Endothelial cell of umbilical vein (primary cell): ENCODE results near the gene GTF3C2. TPM values are rescaled to one million over a fixed set of nuclear protein-coding genes. Genes with fewer than 3 reads are reported as not detected.

Experiments
- BruUV-seq: library from RNA; stranded (reverse); fragments of 400-500 nt; replicated peaks from 2 replicates; lab custom pipeline; 2021; lab: Mats Ljungman, UMichigan
- CTCF ChIA-PET: fragments of 300-600, 350-600 bp; sonication (Branson Sonifier 250); formaldehyde crosslinking; loops from one replicate; lab custom pipeline; 2021; ENCODE audit warnings: antibody characterized with exemption, inconsistent platforms; lab: Charles Lee
- POLR2A ChIA-PET: fragments of 300-600, 350-600 bp; sonication (Branson Sonifier 250); formaldehyde crosslinking; loops from one replicate; lab custom pipeline; 2021; ENCODE audit warnings: antibody characterized with exemption, inconsistent platforms; lab: Charles Lee
- DNase-seq: peaks from one replicate; pipeline ENCODE4 v3.0.0-alpha.2; 2011; ENCODE audit warnings: low read depth, low spot score
- FAIRE-seq: peaks from 2 replicates; lab custom pipeline; 2011; peaks lifted over from hg19 to GRCh38; lab: Jason Lieb, UNC
- H2AFZ ChIP-seq: 2 replicates; pipeline ENCODE4 v1.6.0; 2012; ENCODE audit warnings: low read depth, low read length, control low read depth, inconsistent platforms
- H3K27ac ChIP-seq: 2 replicates; pipeline ENCODE4 v1.5.1; 2011; ENCODE audit warnings: low read depth, mild to moderate bottlenecking, control low read depth, low read length, moderate library complexity; ENCODE audit not compliant: insufficient read depth
- H3K27me3 ChIP-seq, 2 experiments: 2 replicates each; pipeline versions ENCODE4 v1.6.0 to v1.6.1; 2011; ENCODE audit warnings: low read length in 2 of 2, mixed read lengths in 1 of 2; ENCODE audit not compliant: control insufficient read depth in 2 of 2, insufficient read depth in 2 of 2
- H3K36me3 ChIP-seq, 2 experiments: 2 replicates in 1 of 2; 3 replicates in 1 of 2; pipeline ENCODE4 v1.5.1; 2011; ENCODE audit warnings: low read length in 2 of 2, mild to moderate bottlenecking in 1 of 2, moderate library complexity in 1 of 2; ENCODE audit not compliant: control insufficient read depth in 2 of 2, insufficient read depth in 2 of 2; ENCODE audit errors: extremely low read depth in 1 of 2
- H3K4me1 ChIP-seq: 3 replicates; pipeline ENCODE4 v1.5.1; 2011; ENCODE audit warnings: mild to moderate bottlenecking, low read length; ENCODE audit not compliant: control insufficient read depth, insufficient read depth; ENCODE audit errors: extremely low read depth
- H3K4me2 ChIP-seq: 2 replicates; pipeline ENCODE4 v1.6.1; 2011; ENCODE audit warnings: low read length, control low read depth, mixed read lengths; ENCODE audit not compliant: insufficient read depth
- H3K4me3 ChIP-seq, 3 experiments: fragments of 200-600 bp in 1 of 3; sonication (generic), shearing (Covaris generic) in 1 of 3; replicated peaks in 1 of 3; 2 replicates each; pipeline ENCODE4 v1.5.1; 2011 to 2016; ENCODE audit warnings: control low read depth in 3 of 3, low read length in 3 of 3, mild to moderate bottlenecking in 2 of 3, inconsistent platforms in 1 of 3, low read depth in 1 of 3, moderate library complexity in 1 of 3; ENCODE audit not compliant: insufficient read depth in 1 of 3
- H3K79me2 ChIP-seq: 2 replicates; pipeline ENCODE4 v1.6.0; 2012; ENCODE audit warnings: low read length, inconsistent platforms; ENCODE audit not compliant: control insufficient read depth, insufficient read depth
- H3K9ac ChIP-seq: replicated peaks from 2 replicates; pipeline ENCODE3; 2011; ENCODE audit warnings: low read length, control low read depth; ENCODE audit not compliant: insufficient read depth; ENCODE audit errors: extremely low read depth
- H3K9me1 ChIP-seq: replicated peaks from 3 replicates; pipeline ENCODE4 v1.6.0; 2011; ENCODE audit warnings: mild to moderate bottlenecking, low read length; ENCODE audit not compliant: control insufficient read depth, insufficient read depth; ENCODE audit errors: extremely low read depth
- H3K9me3 ChIP-seq: replicated peaks from 2 replicates; pipeline ENCODE4 v1.5.1; 2012; ENCODE audit warnings: low read length, inconsistent platforms; ENCODE audit not compliant: control insufficient read depth, insufficient read depth
- H4K20me1 ChIP-seq: replicated peaks from 2 replicates; pipeline ENCODE3; 2011; ENCODE audit warnings: mild to moderate bottlenecking, low read length; ENCODE audit not compliant: control insufficient read depth, insufficient read depth; ENCODE audit errors: extremely low read depth
- EZH2 ChIP-seq: IDR thresholded peaks from 2 replicates; pipeline ENCODE4 v1.6.1; 2012; ENCODE audit warnings: borderline replicate concordance, low read depth, mild to moderate bottlenecking, moderate library complexity, low read length, inconsistent platforms; ENCODE audit not compliant: severe bottlenecking
- FOS ChIP-seq: IDR thresholded peaks from 2 replicates; pipeline ENCODE4 v1.6.1; 2011; ENCODE audit warnings: mild to moderate bottlenecking, low read length, moderate library complexity, borderline replicate concordance; ENCODE audit not compliant: insufficient read depth
- GATA2 ChIP-seq: IDR thresholded peaks from 2 replicates; pipeline ENCODE4 v1.7.0; 2011; ENCODE audit warnings: low read depth, mild to moderate bottlenecking, moderate library complexity, mixed read lengths, low read length; ENCODE audit not compliant: insufficient read length, insufficient read depth
- JUN ChIP-seq: IDR thresholded peaks from 2 replicates; pipeline ENCODE4 v1.6.1; 2011; ENCODE audit warnings: borderline replicate concordance, low read depth; ENCODE audit not compliant: insufficient read length, insufficient read depth
- MYC ChIP-seq: IDR thresholded peaks from one replicate; pipeline ENCODE4 v1.6.1; 2011; ENCODE audit warnings: mild to moderate bottlenecking, low read depth, low read length
- POLR2A ChIP-seq: IDR thresholded peaks from 2 replicates; pipeline ENCODE4 v1.6.1; 2012; ENCODE audit warnings: low read depth, mild to moderate bottlenecking, control low read depth, low read length
- POLR2AphosphoS5 ChIP-seq: IDR thresholded peaks from 2 replicates; pipeline ENCODE4 v1.6.1; 2012; ENCODE audit warnings: low read depth, mild to moderate bottlenecking, control low read depth, low read length, moderate library complexity; ENCODE audit not compliant: insufficient read depth
- dilution Hi-C: fragments of 300-500 bp; cut with MboI; formaldehyde crosslinking; loops from one replicate; pipeline ENCODE4 v1.15.0; 2019; ENCODE audit warnings: low sequenced_read_pairs; ENCODE audit not compliant: extremely low pct_ligation_motif_present
- intact Hi-C: fragments of 100-400 bp; cut with micrococcal nuclease; formaldehyde crosslinking; loops from one replicate; pipeline ENCODE4 v1.10.0; 2022
- polyA plus RNA-seq, 4 experiments: library from polyadenylated mRNA; depleted of rRNA in 3 of 4; stranded (reverse) in 3 of 4; unstranded in 1 of 4; fragments of >200 nt; gene quantifications; 2 replicates each; pipeline versions ENCODE4 v1.2.1 to v1.2.3, GENCODE V29; 2011 to 2012; ENCODE audit warnings: missing spikeins in 1 of 4
- total RNA-seq: library from RNA; stranded (reverse); gene quantifications from 2 replicates; pipeline ENCODE4 v1.2.3, GENCODE V29; 2021
- TF ChIP-seq, protein P1 (sequence below), 2 donors: IDR thresholded peaks; 1 replicate in 1 of 2; 2 replicates in 1 of 2; pipeline ENCODE4 v1.5.1; 2011; ENCODE audit warnings: low read length in 2 of 2, mild to moderate bottlenecking in 2 of 2, moderate library complexity in 2 of 2, control low read depth in 1 of 2, inconsistent platforms in 1 of 2, low read depth in 1 of 2; ENCODE audit not compliant: insufficient read depth in 1 of 2; ENCODE audit errors: extremely low read depth in 1 of 2
- TF ChIP-seq, protein P2 (sequence below): IDR thresholded peaks from 2 replicates; pipeline ENCODE4 v1.6.1; 2011; ENCODE audit not compliant: insufficient read depth, insufficient read length

The GTF3C2 gene
- total and polyA plus RNA-seq, 2 donors (not counting 3 experiments of a cell fraction or from before 2014, with no cell fraction given) = 57.4 to 59.7 TPM

DNA sequence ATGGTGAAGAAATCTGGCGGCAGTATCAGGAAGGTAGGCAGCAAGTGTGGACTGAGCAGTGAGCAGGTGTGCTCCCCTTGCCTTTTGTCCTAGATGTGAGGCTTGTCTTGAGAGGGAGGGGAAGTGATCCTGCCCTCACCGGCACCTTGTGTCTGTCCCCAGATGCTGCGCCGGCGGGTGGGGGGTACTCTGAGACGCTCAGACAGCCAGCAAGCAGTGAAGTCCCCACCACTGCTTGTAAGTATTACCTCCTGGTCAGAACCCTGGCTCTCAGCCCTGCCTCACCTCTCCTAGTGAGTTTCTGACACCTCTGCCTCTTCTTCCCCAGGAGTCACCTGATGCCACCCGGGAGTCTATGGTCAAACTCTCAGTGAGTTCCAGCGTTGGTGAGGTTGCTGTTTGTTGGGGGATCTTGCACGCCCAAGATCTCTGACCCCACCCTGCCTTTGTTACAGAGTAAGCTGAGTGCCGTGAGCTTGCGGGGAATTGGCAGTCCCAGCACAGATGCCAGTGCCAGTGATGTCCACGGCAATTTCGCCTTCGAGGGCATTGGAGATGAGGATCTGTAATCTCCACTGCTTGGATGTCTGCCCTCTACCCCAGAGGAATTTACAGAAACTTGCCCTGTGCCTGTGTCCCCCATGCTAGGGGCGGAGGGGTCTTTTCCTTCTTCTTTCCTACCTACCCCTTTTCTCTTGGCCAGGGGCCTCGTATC lies 19.7 kb upstream of the GTF3C2 start:
- peaks cover 21 to 45% of the 10 kb centered on the region in 2 experiments for H3K36me3 ChIP-seq
- no peak overlapping the region for H2AFZ ChIP-seq
- ChIA-PET CTCF (no interaction called here), POLR2A (no interaction called here)
- H4K20me1 ChIP-seq = no peaks in the 10 kb centered on the region
- DNase-seq = no peak
- H3K4me1 ChIP-seq = peaks cover 22% of the 10 kb centered on the region
- dilution Hi-C loops (no loop called here), intact Hi-C loops (no loop called here)
- no peak overlapping the region for H3K4me2 ChIP-seq
- FAIRE-seq = no peak
- TSS peak; percentile 0 for BruUV-seq
- no peak overlapping the region for H3K4me3 ChIP-seq
- H3K79me2 ChIP-seq = peaks cover 34% of the 10 kb centered on the region
- H3K9me1 ChIP-seq = no peaks in the 10 kb centered on the region
- H3K27ac ChIP-seq = no peak overlapping the region
- no peaks in the 10 kb centered on the region for H3K9me3 ChIP-seq
- TF ChIP-seq EZH2 (no peak), POLR2A (peak; percentile 18)
- no peak overlapping the region for H3K9ac ChIP-seq
- no peaks in the 10 kb centered on the region for H3K27me3 ChIP-seq

DNA sequence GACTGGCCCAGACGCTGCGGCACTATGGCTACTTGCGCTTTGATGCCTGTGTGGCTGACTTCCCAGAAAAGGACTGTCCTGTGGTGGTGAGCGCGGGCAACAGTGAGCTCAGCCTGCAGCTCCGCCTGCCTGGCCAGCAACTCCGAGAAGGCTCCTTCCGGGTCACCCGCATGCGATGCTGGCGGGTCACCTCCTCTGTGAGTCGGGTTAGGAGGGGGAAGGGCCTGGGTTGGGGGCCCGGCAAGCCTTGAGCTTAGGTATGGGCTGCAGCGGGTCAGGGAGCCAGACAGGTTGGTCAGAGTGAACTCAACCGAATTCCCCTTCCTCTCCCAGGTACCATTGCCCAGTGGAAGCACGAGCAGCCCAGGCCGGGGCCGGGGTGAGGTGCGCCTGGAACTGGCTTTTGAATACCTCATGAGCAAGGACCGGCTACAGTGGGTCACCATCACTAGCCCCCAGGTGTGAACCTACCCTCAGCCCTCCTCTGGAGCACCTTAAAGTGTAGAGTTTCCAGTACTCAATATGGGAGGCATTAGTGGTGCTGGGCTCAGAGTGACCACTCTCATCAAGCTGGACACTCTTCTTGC lies 19.0 kb upstream of the GTF3C2 start:
- Histone ChIP-seq H3K4me1 (peaks cover 20% of the 10 kb centered on the region), H3K27ac (no peak overlapping the region), H2AFZ (no peak overlapping the region), H3K9ac (no peak overlapping the region), H4K20me1 (no peaks in the 10 kb centered on the region), H3K36me3 (peaks cover 21 to 45% of the 10 kb centered on the region in 2 experiments), H3K9me1 (no peaks in the 10 kb centered on the region), H3K79me2 (peaks cover 40% of the 10 kb centered on the region), H3K4me2 (no peak overlapping the region), H3K4me3 (no peak overlapping the region), H3K9me3 (no peaks in the 10 kb centered on the region), H3K27me3 (no peaks in the 10 kb centered on the region)
- BruUV-seq = no TSS peak
- CTCF ChIA-PET = no interaction called here
- POLR2A ChIA-PET = no interaction called here
- TF ChIP-seq POLR2A (no peak), POLR2AphosphoS5 (no peak), FOS (no peak), MYC (no peak), EZH2 (no peak), GATA2 (no peak), JUN (no peak)
- TF ChIP-seq, protein P1, sequence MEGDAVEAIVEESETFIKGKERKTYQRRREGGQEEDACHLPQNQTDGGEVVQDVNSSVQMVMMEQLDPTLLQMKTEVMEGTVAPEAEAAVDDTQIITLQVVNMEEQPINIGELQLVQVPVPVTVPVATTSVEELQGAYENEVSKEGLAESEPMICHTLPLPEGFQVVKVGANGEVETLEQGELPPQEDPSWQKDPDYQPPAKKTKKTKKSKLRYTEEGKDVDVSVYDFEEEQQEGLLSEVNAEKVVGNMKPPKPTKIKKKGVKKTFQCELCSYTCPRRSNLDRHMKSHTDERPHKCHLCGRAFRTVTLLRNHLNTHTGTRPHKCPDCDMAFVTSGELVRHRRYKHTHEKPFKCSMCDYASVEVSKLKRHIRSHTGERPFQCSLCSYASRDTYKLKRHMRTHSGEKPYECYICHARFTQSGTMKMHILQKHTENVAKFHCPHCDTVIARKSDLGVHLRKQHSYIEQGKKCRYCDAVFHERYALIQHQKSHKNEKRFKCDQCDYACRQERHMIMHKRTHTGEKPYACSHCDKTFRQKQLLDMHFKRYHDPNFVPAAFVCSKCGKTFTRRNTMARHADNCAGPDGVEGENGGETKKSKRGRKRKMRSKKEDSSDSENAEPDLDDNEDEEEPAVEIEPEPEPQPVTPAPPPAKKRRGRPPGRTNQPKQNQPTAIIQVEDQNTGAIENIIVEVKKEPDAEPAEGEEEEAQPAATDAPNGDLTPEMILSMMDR (IDR thresholded peaks at IDR 0.05; ENCODE audit: extremely low read depth in 1 of 2, insufficient read depth in 1 of 2, low read depth in 1 of 2, low read length in 2 of 2) = no peak
- TF ChIP-seq, protein P2, sequence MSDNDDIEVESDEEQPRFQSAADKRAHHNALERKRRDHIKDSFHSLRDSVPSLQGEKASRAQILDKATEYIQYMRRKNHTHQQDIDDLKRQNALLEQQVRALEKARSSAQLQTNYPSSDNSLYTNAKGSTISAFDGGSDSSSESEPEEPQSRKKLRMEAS = no peak
- DNase-seq (no peak), FAIRE-seq (no peak)
- dilution Hi-C loops (no loop called here), intact Hi-C loops (no loop called here)
